ENCODE measurements around the gene KIF24. TPM values are rescaled to one million over a fixed set of nuclear protein-coding genes. Genes with fewer than 3 reads are reported as not detected.

Gene KIF24
- total RNA-seq, 1 experiment from 2014 or later = 5.8 TPM

DNA sequence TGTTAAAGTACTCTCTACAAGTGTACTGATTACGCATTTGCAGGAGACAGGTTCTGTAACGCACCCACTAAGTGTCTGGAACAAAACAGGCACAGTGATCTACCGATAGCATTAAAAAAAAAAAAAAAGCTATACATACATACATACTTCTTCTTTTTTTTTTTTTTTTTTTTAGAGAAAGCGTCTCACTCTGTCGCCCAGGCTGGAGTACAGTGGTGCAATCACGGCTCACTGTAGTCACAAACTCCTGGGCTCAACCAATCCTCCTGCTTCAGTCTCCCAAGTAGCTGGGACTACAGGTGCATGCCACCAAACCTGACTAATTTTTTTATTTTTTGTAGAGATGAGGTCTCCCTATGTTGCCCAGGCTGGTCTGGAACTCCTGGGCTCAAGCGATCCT is 7.6 kb downstream of the KIF24 start:
- H3K36me3 ChIP-seq (ENCODE audit: control insufficient read depth in 1 of 2, insufficient read depth in 2 of 2, low read length in 2 of 2) = no peaks in the 10 kb centered on the region
- no peak overlapping the region for H3K9ac ChIP-seq (ENCODE audit: low read length)
- no peaks in the 10 kb centered on the region for H3K27me3 ChIP-seq (ENCODE audit: insufficient read depth, low read length)
- DNase-seq (ENCODE audit: low read depth, low spot score) = no peak
- H3K9me2 ChIP-seq (ENCODE audit: insufficient read depth) = no peaks in the 10 kb centered on the region
- H3K4me2 ChIP-seq (ENCODE audit: low read length) = no peak overlapping the region
- H3K27ac ChIP-seq (ENCODE audit: low read depth, low read length) = no peak overlapping the region
- no TSS peak for BruUV-seq (replicated peaks)
- TF ChIP-seq TCF7L2 (IDR thresholded peaks at IDR 0.05; ENCODE audit: borderline replicate concordance, extremely low read depth, insufficient read depth, insufficient read length) (no peak), POLR2A (IDR thresholded peaks at IDR 0.05; ENCODE audit: borderline replicate concordance, extremely low read depth, insufficient read depth, insufficient read length) (no peak), EZH2phosphoT487 (IDR thresholded peaks at IDR 0.05; ENCODE audit: borderline replicate concordance) (no peak), SP1 (IDR thresholded peaks at IDR 0.05; ENCODE audit: low read depth) (no peak), ZFX (IDR thresholded peaks at IDR 0.05) (no peak), JUND (IDR thresholded peaks at IDR 0.05) (no peak), EZH2 (IDR thresholded peaks at IDR 0.05) (no peak), SRF (IDR thresholded peaks at IDR 0.05; ENCODE audit: low read depth) (no peak), POLR2AphosphoS5 (IDR thresholded peaks at IDR 0.05; ENCODE audit: low read depth, low read length) (no peak), CEBPB (IDR thresholded peaks at IDR 0.05; ENCODE audit: low read depth) (no peak), FOSL1 (IDR thresholded peaks at IDR 0.05; ENCODE audit: low read depth) (no peak), YY1 (IDR thresholded peaks at IDR 0.05; ENCODE audit: extremely low read depth, insufficient replicate concordance, low read depth, low read length) (no peak), EGR1 (IDR thresholded peaks at IDR 0.05; ENCODE audit: low read depth) (no peak)
- TF ChIP-seq, protein P1, sequence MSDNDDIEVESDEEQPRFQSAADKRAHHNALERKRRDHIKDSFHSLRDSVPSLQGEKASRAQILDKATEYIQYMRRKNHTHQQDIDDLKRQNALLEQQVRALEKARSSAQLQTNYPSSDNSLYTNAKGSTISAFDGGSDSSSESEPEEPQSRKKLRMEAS (IDR thresholded peaks at IDR 0.05) = no peak
- TF ChIP-seq, protein P2, sequence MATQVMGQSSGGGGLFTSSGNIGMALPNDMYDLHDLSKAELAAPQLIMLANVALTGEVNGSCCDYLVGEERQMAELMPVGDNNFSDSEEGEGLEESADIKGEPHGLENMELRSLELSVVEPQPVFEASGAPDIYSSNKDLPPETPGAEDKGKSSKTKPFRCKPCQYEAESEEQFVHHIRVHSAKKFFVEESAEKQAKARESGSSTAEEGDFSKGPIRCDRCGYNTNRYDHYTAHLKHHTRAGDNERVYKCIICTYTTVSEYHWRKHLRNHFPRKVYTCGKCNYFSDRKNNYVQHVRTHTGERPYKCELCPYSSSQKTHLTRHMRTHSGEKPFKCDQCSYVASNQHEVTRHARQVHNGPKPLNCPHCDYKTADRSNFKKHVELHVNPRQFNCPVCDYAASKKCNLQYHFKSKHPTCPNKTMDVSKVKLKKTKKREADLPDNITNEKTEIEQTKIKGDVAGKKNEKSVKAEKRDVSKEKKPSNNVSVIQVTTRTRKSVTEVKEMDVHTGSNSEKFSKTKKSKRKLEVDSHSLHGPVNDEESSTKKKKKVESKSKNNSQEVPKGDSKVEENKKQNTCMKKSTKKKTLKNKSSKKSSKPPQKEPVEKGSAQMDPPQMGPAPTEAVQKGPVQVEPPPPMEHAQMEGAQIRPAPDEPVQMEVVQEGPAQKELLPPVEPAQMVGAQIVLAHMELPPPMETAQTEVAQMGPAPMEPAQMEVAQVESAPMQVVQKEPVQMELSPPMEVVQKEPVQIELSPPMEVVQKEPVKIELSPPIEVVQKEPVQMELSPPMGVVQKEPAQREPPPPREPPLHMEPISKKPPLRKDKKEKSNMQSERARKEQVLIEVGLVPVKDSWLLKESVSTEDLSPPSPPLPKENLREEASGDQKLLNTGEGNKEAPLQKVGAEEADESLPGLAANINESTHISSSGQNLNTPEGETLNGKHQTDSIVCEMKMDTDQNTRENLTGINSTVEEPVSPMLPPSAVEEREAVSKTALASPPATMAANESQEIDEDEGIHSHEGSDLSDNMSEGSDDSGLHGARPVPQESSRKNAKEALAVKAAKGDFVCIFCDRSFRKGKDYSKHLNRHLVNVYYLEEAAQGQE (IDR thresholded peaks at IDR 0.05; ENCODE audit: low read depth) = no peak
- TF ChIP-seq, protein P3, sequence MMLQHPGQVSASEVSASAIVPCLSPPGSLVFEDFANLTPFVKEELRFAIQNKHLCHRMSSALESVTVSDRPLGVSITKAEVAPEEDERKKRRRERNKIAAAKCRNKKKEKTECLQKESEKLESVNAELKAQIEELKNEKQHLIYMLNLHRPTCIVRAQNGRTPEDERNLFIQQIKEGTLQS (IDR thresholded peaks at IDR 0.05) = no peak
- TF ChIP-seq, protein P4, sequence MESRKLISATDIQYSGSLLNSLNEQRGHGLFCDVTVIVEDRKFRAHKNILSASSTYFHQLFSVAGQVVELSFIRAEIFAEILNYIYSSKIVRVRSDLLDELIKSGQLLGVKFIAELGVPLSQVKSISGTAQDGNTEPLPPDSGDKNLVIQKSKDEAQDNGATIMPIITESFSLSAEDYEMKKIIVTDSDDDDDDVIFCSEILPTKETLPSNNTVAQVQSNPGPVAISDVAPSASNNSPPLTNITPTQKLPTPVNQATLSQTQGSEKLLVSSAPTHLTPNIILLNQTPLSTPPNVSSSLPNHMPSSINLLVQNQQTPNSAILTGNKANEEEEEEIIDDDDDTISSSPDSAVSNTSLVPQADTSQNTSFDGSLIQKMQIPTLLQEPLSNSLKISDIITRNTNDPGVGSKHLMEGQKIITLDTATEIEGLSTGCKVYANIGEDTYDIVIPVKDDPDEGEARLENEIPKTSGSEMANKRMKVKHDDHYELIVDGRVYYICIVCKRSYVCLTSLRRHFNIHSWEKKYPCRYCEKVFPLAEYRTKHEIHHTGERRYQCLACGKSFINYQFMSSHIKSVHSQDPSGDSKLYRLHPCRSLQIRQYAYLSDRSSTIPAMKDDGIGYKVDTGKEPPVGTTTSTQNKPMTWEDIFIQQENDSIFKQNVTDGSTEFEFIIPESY (IDR thresholded peaks at IDR 0.05; ENCODE audit: extremely low read depth, insufficient replicate concordance, low read length) = no peak
- TF ChIP-seq, protein P5, sequence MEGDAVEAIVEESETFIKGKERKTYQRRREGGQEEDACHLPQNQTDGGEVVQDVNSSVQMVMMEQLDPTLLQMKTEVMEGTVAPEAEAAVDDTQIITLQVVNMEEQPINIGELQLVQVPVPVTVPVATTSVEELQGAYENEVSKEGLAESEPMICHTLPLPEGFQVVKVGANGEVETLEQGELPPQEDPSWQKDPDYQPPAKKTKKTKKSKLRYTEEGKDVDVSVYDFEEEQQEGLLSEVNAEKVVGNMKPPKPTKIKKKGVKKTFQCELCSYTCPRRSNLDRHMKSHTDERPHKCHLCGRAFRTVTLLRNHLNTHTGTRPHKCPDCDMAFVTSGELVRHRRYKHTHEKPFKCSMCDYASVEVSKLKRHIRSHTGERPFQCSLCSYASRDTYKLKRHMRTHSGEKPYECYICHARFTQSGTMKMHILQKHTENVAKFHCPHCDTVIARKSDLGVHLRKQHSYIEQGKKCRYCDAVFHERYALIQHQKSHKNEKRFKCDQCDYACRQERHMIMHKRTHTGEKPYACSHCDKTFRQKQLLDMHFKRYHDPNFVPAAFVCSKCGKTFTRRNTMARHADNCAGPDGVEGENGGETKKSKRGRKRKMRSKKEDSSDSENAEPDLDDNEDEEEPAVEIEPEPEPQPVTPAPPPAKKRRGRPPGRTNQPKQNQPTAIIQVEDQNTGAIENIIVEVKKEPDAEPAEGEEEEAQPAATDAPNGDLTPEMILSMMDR (IDR thresholded peaks at IDR 0.05 in 2 of 3, conservative IDR thresholded peaks at IDR 0.05 in 1 of 3; ENCODE audit: borderline replicate concordance in 1 of 3, insufficient read depth in 1 of 3, low read depth in 2 of 3, low read length in 2 of 3) = no peak
- CTCF ChIA-PET = no interaction called here
- H3K79me2 ChIP-seq (ENCODE audit: insufficient read depth, low read length) = peaks cover 57% of the 10 kb centered on the region
- RAD21 ChIA-PET (ENCODE audit: low non-redundant PET in 1 of 2, low total read pairs in 2 of 2, uncharacterized antibody in 2 of 2, unreplicated experiment in 2 of 2) = no interaction called here
- H4K20me1 ChIP-seq (ENCODE audit: insufficient read depth) = no peaks in the 10 kb centered on the region
- no peak for ATAC-seq
- intact Hi-C loops (cut with micrococcal nuclease) = no loop called here
- H3K4me3 ChIP-seq (replicated peaks in 1 of 2; ENCODE audit: low read depth in 1 of 2, low read length in 2 of 2) = no peak overlapping the region
- H3K4me1 ChIP-seq (ENCODE audit: control insufficient read depth in 1 of 2, insufficient read depth in 2 of 2, low read length in 2 of 2) = no peaks in the 10 kb centered on the region
- H3K9me3 ChIP-seq (ENCODE audit: control insufficient read depth in 1 of 2, insufficient read depth in 1 of 2, low read depth in 1 of 2, low read length in 2 of 2) = no peaks in the 10 kb centered on the region
- POLR2A ChIA-PET = no interaction called here
- no peak overlapping the region for H2AFZ ChIP-seq (ENCODE audit: low read depth, low read length, poor library complexity, severe bottlenecking)

All from HCT116 (cell line).